Left hindlimb (tissue), 1 donor: ENCODE measurements around the gene MPHOSPH9.
"Not testable (repeated sequence)": the region's sequence is repeated elsewhere in the genome, so short reads cannot be mapped to it uniquely, and the experiment has no call there.

Source experiments
- DNase-seq: peaks from one replicate; pipeline ENCODE4 v3.0.0-alpha.2; 2018

The MPHOSPH9 gene

GRCh38 chr12:123258593-123258992, 25.7 kb upstream of the MPHOSPH9 start:
- no peak for DNase-seq

GRCh38 chr12:123254853-123255446, 22.0 kb upstream of the MPHOSPH9 start:
- DNase-seq, result no peak

- no peak for DNase-seq
Measured at GRCh38 chr12:123253641-123254459, 20.9 kb upstream of the MPHOSPH9 start.

- DNase-seq, result not testable (repeated sequence)
Measured at GRCh38 chr12:123252365-123252764, 19.4 kb upstream of the MPHOSPH9 start.

- no peak for DNase-seq
Measured at GRCh38 chr12:123251403-123252076, 18.6 kb upstream of the MPHOSPH9 start.

GRCh38 chr12:123250471-123251383, 17.8 kb upstream of the MPHOSPH9 start:
- no peak for DNase-seq

GRCh38 chr12:123248996-123249741, 16.2 kb upstream of the MPHOSPH9 start:
- not testable (repeated sequence) for DNase-seq

GRCh38 chr12:123248129-123248528, 15.2 kb upstream of the MPHOSPH9 start:
- not testable (repeated sequence) for DNase-seq

GRCh38 chr12:123245678-123246077, 12.7 kb upstream of the MPHOSPH9 start:
- DNase-seq, result no peak

- no peak for DNase-seq
Measured at GRCh38 chr12:123243671-123244262, 10.8 kb upstream of the MPHOSPH9 start.

GRCh38 chr12:123242116-123242904, 9.4 kb upstream of the MPHOSPH9 start:
- no peak for DNase-seq

GRCh38 chr12:123238961-123239360, 6.0 kb upstream of the MPHOSPH9 start:
- DNase-seq, result no peak

- no peak for DNase-seq
Measured at GRCh38 chr12:123238330-123238682, 5.4 kb upstream of the MPHOSPH9 start.

- peak; percentile 68 for DNase-seq
Measured at GRCh38 chr12:123237646-123238329, 4.8 kb upstream of the MPHOSPH9 start.

GRCh38 chr12:123233505-123234308, 766 bp upstream of the MPHOSPH9 start:
- DNase-seq, result no peak

- no peak for DNase-seq
Measured at GRCh38 chr12:123232472-123232806, 502 bp downstream of the MPHOSPH9 start.

GRCh38 chr12:123231931-123232330, 1.0 kb downstream of the MPHOSPH9 start:
- DNase-seq, result no peak

GRCh38 chr12:123229051-123229450, 3.9 kb downstream of the MPHOSPH9 start:
- no peak for DNase-seq

- DNase-seq, result no peak
Measured at GRCh38 chr12:123227581-123228258, 5.2 kb downstream of the MPHOSPH9 start.
